ENCODE measurements around the gene FRMD1.

- TF ChIP-seq CTCF (IDR thresholded peaks at IDR 0.05) (no peak), POLR2A (IDR thresholded peaks at IDR 0.05) (no peak), EP300 (IDR thresholded peaks at IDR 0.05) (no peak), POLR2AphosphoS5 (IDR thresholded peaks at IDR 0.05) (no peak)
Measured at GRCh38 chr6:168049277-168049676, 29.7 kb downstream of the FRMD1 start.

All from upper lobe of left lung (tissue), 4 donors.